Kidney (tissue), 14 donors: ENCODE data around the gene PITPNC1. TPM values are rescaled to one million over a fixed set of nuclear protein-coding genes. Genes with fewer than 3 reads are reported as not detected.
"Not testable (repeated sequence)": the region's sequence is repeated elsewhere in the genome, so short reads cannot be mapped to it uniquely, and the experiment has no call there.

Experiments
- DNase-seq, 5 donors: peaks; one replicate each; pipeline ENCODE4 v3.0.0-alpha.2; 2013 to 2020
- FAIRE-seq: peaks from 2 replicates; lab custom pipeline; 2012; peaks lifted over from hg19 to GRCh38; lab: Jason Lieb, UNC
- H3K27ac ChIP-seq, 2 donors: one replicate each; pipeline ENCODE4 v1.7.0; 2013; ENCODE audit warnings: low read depth in 2 of 2, low read length in 2 of 2, inconsistent platforms in 1 of 2
- H3K27me3 ChIP-seq: one replicate; pipeline ENCODE4 v1.7.1; 2013; ENCODE audit warnings: low read length, inconsistent platforms; ENCODE audit not compliant: control insufficient read depth, insufficient read depth
- H3K36me3 ChIP-seq, 3 donors: one replicate each; pipeline versions ENCODE4 v1.7.0 to v1.7.1; 2013; ENCODE audit warnings: low read length in 3 of 3, control low read depth in 1 of 3, inconsistent platforms in 1 of 3; ENCODE audit not compliant: insufficient read depth in 3 of 3, control insufficient read depth in 2 of 3
- H3K4me1 ChIP-seq, 3 donors: one replicate each; pipeline versions ENCODE4 v1.7.0 to v1.7.1; 2013; ENCODE audit warnings: low read length in 3 of 3, inconsistent platforms in 1 of 3, low read depth in 1 of 3; ENCODE audit not compliant: control insufficient read depth in 2 of 3, insufficient read depth in 2 of 3
- H3K4me3 ChIP-seq, 3 donors: one replicate each; pipeline versions ENCODE4 v1.7.0 to v1.8.1; 2013; ENCODE audit warnings: low read length in 3 of 3, control low read depth in 1 of 3, inconsistent platforms in 1 of 3
- H3K9ac ChIP-seq, 3 donors: one replicate each; pipeline versions ENCODE4 v1.7.0 to v1.7.1; 2013; ENCODE audit warnings: low read length in 3 of 3, control low read depth in 1 of 3, inconsistent platforms in 1 of 3
- H3K9me3 ChIP-seq, 3 donors: one replicate each; pipeline versions ENCODE4 v1.7.0 to v1.7.1; 2013; ENCODE audit warnings: low read length in 3 of 3, control low read depth in 1 of 3, inconsistent platforms in 1 of 3; ENCODE audit not compliant: control insufficient read depth in 2 of 3, insufficient read depth in 1 of 3
- intact Hi-C: fragments of 100-400 bp; cut with DNase I; formaldehyde crosslinking; loops from one replicate; pipeline ENCODE4 v1.11.1; 2022
- polyA plus RNA-seq: library from polyadenylated mRNA; stranded (reverse); fragments of 350-450 nt; fragmentation: Illumina TruSeq; extraction: RNeasy Lipid Tissue Mini Kit (QIAGEN cat#74804); gene quantifications from one replicate; pipeline ENCODE4 v1.2.3, GENCODE V29; 2014; ENCODE audit warnings: low read depth, low replicate concordance; ENCODE audit not compliant: insufficient read depth
- total RNA-seq: library from RNA; stranded (reverse); fragmentation: NEBNext Ultra II Directional; extraction: Animal tissue kit (Norgen Biotek cat#: 25700); gene quantifications from one replicate; pipeline ENCODE4 v1.2.1, GENCODE V29; 2021
- TF ChIP-seq, protein P1 (sequence below): IDR thresholded peaks from 3 replicates; pipeline ENCODE4 v1.5.1; 2012; ENCODE audit warnings: mild to moderate bottlenecking, moderate library complexity, borderline replicate concordance; ENCODE audit not compliant: insufficient read depth; ENCODE audit errors: extremely low read depth
- donor health status: control.
- donor health status: control.
- donor health status: control.
- donor health status: control.
- donor health status: control.
- donor health status: DM: yes; HTN: yes; CAD: no.
- donor health status: Normal renal cell carcinoma (clear cell type).

PITPNC1 gene
- total and polyA plus RNA-seq, 2 donors from 2014 or later, result 14.2 to 41.3 TPM

DNA sequence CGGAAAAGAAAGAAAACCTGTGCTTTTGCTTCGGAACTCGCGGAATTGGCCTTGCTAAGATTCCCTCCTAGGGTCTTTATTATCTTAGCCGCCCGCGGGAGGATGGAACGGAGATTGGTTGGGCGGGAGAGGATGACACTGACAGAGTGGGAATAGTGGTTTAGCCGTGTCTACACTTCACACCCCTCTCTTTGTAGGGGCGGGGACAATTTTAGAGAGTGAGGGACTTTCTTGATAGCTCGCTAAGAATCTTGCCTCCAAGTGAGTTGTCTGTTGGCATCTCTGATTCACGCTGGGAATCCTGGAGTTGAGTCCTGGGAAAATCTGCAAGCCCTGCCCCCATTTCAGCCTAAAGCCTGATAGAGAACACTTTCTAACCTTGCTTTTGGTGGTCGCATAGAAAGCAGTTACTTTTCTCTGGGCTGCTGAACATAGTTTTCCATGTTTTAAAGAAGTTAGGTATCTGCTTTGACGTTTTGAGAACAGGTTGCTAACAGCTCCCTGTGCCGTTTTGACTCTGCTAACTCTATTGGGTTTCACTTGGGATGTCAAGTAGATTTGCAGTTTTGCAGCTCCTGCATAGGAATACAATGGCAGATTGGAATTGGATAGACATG lies 341.4 kb downstream of the PITPNC1 start:
- DNase-seq (peak in 2 of 5 donors; percentile 24 to 60), FAIRE-seq (no peak)
- Histone ChIP-seq H3K27ac (peak overlapping the region; percentile 84 to 93), H3K4me1 (peaks cover 3 to 11% (median 7%) of the 10 kb centered on the region in 3 donors), H3K9me3 (no peaks in the 10 kb centered on the region), H3K4me3 (peak overlapping the region; percentile 98 to 100 (median 100)), H3K27me3 (no peaks in the 10 kb centered on the region), H3K36me3 (peaks cover 6 to 15% (median 14%) of the 10 kb centered on the region in 3 donors), H3K9ac (peak overlapping the region; percentile 97 to 100 (median 99))
- intact Hi-C loops, result no loop called here
- TF ChIP-seq, protein P1, sequence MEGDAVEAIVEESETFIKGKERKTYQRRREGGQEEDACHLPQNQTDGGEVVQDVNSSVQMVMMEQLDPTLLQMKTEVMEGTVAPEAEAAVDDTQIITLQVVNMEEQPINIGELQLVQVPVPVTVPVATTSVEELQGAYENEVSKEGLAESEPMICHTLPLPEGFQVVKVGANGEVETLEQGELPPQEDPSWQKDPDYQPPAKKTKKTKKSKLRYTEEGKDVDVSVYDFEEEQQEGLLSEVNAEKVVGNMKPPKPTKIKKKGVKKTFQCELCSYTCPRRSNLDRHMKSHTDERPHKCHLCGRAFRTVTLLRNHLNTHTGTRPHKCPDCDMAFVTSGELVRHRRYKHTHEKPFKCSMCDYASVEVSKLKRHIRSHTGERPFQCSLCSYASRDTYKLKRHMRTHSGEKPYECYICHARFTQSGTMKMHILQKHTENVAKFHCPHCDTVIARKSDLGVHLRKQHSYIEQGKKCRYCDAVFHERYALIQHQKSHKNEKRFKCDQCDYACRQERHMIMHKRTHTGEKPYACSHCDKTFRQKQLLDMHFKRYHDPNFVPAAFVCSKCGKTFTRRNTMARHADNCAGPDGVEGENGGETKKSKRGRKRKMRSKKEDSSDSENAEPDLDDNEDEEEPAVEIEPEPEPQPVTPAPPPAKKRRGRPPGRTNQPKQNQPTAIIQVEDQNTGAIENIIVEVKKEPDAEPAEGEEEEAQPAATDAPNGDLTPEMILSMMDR, result no peak

DNA sequence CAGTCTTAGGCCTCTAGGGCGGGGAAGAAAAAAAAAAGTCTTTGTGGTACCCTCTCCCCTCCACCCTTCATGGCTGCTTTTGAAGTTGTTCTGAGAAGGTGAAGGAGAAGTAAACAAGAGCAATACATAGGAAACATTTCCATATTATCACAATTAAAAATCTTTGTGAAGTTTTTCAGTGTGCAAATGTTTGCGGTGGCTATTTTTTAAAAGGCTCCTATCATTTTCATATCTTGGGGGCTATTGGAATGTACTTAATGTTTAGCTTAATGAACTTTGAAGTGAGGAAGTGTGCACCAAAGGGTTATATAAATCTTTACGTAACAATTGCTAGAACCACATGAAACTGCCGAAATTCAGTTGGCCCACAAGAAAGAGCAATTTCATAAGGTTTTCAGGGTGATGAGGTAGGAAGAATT lies 348.3 kb downstream of the PITPNC1 start:
- Histone ChIP-seq H3K4me3 (no peak overlapping the region), H3K9ac (no peak overlapping the region), H3K4me1 (no peaks in the 10 kb centered on the region), H3K27ac (no peak overlapping the region), H3K36me3 (peaks cover 18 to 49% (median 28%) of the 10 kb centered on the region in 3 donors), H3K9me3 (peaks cover 0 to 3% (median 0%) of the 10 kb centered on the region in 3 donors), H3K27me3 (no peaks in the 10 kb centered on the region)
- intact Hi-C loops, result no loop called here
- TF ChIP-seq, protein P1, result no peak
- no peak for FAIRE-seq
- DNase-seq, result no peak

DNA sequence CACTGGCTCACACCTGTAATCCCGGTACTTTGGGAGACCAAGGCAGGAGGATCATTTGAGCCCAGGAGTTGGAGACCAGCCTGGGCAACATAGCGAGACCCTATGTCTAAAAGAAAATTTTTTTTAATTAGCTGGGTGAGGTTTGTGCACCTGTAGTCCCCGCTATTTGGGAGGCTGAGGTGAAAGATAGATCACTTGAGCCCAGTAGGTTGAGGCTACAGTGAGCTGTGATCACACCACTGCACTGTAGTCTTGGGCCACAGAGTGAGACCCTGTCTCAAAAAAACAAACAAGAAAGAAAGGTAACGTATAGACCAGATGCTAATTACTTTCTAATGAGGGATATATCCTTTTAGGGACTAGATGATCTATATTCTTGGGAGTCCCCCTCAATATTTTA lies 348.7 kb downstream of the PITPNC1 start:
- FAIRE-seq, result no peak
- no peak for DNase-seq
- Histone ChIP-seq H3K9me3 (peaks cover 0 to 3% (median 0%) of the 10 kb centered on the region in 3 donors), H3K4me3 (no peak overlapping the region), H3K36me3 (peaks cover 20 to 48% (median 26%) of the 10 kb centered on the region in 3 donors), H3K4me1 (no peaks in the 10 kb centered on the region), H3K27ac (no peak overlapping the region), H3K27me3 (no peaks in the 10 kb centered on the region), H3K9ac (no peak overlapping the region)
- intact Hi-C loops, result no loop called here
- TF ChIP-seq, protein P1, result no peak

DNA sequence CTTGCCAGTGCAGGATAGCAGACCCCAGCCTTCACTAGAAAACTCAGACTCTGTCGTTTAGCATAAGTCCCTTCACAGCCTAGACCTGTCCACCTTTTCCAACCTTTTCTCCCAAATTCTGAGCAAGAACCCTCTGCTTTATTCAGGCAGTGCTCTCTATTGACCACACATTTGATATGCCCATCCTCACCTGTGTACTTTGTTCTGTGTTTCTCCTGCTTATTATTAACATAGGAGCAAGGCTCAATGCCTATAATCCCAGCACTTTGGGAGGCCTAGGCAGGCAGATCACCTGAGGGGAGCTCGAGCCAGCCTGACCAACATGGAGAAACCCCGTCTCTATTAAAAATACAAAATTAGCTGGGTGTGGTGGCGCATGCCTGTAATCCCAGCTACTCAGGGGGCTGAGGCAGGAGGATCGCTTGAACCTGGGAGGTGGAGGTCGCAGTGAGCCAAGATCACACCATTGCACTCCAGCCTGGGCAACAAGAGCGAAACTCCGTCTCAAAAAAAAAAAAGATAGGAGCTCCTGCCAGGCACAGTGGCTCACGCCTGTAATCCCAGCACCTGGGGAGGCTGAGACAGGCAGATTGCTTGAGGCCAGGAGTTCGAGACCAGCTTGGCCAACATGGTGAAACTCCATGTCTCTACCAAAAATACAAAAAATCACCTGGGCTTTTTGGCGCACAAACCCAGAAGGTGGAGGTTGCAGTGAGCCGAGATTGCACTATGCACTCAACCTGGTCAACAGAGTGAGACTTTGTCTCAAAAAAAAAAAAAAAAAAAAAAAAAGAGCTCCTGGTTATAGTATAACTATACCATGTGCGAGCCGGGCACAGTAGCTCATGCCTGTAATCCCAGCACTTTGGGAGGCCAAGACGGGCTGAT lies 350.3 kb downstream of the PITPNC1 start:
- H3K9me3 ChIP-seq, H3K9ac ChIP-seq, FAIRE-seq, H3K27me3 ChIP-seq, intact Hi-C loops, H3K4me3 ChIP-seq, H3K4me1 ChIP-seq: not testable (repeated sequence)
- peak overlapping the region; percentile 5 to 29 for H3K27ac ChIP-seq
- peak in 1 of 5 donors; percentile 13 for DNase-seq
- H3K36me3 ChIP-seq, result peaks cover 19 to 47% (median 19%) of the 10 kb centered on the region in 3 donors
